OCI-LY7 (cell line): ENCODE results near the gene IHH.

ENCODE experiments used
- EZH2phosphoT487 ChIP-seq: fragments of 200-600 bp; sonication (generic); IDR thresholded peaks from 2 replicates; pipeline ENCODE4 v1.6.1; 2018; ENCODE audit warnings: low read depth, borderline replicate concordance, mild to moderate bottlenecking, mixed run types, antibody characterized with exemption, low read length, moderate library complexity, mixed read lengths
- TF ChIP-seq, protein P1 (sequence below): fragments of 200-600 bp; sonication (generic); conservative IDR thresholded peaks from 2 replicates; pipeline ENCODE4 v1.5.1; 2014; ENCODE audit warnings: mild to moderate bottlenecking, antibody characterized with exemption, low read length, moderate library complexity, mixed read lengths

DNA sequence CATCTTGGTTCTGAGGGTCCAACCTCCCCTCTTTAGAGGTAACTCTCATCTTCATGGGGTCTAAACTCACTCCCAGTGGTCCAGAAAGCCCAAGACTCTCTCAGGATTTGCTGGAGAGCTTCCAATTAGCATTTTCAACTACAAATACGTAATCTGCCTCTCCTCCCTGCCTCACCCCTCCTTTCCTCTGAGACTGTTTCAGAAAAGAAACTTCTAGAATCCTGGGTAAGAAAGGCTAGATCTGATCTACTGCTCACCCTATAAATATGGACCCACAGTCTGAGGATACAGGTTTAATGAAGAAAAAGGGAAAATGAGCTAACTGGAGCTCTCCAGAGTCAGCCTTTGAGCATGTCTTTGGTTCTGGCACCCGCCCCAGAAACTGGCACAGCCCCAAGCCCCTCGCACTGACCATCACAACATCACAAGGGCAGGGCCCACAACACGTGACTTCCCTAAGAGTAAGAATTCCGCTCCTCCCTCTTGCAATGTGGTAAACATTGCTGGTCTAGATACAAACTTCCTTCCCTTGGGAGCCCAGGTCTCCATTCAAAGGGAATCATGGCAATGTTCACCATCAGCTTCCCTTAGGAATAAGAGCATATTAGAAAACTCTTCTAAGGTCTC lies 21.7 kb upstream of the IHH start:
- TF ChIP-seq, protein P1, sequence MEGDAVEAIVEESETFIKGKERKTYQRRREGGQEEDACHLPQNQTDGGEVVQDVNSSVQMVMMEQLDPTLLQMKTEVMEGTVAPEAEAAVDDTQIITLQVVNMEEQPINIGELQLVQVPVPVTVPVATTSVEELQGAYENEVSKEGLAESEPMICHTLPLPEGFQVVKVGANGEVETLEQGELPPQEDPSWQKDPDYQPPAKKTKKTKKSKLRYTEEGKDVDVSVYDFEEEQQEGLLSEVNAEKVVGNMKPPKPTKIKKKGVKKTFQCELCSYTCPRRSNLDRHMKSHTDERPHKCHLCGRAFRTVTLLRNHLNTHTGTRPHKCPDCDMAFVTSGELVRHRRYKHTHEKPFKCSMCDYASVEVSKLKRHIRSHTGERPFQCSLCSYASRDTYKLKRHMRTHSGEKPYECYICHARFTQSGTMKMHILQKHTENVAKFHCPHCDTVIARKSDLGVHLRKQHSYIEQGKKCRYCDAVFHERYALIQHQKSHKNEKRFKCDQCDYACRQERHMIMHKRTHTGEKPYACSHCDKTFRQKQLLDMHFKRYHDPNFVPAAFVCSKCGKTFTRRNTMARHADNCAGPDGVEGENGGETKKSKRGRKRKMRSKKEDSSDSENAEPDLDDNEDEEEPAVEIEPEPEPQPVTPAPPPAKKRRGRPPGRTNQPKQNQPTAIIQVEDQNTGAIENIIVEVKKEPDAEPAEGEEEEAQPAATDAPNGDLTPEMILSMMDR = no peak
- no peak for TF ChIP-seq EZH2phosphoT487
